SU-DHL-6 (cell line): ENCODE measurements around the gene FMN1.

Source experiments
- H2AFZ ChIP-seq: fragments of 200-600 bp; sonication (generic); 2 replicates; pipeline ENCODE4 v1.6.1; 2014; ENCODE audit warnings: low read depth, mild to moderate bottlenecking, moderate library complexity, mixed read lengths, antibody characterized with exemption, low read length; ENCODE audit not compliant: severe bottlenecking
- H3F3A ChIP-seq: fragments of 200-600 bp; shearing (Covaris generic); 2 replicates; pipeline ENCODE4 v1.6.0; 2016; ENCODE audit warnings: antibody characterized with exemption, mild to moderate bottlenecking; ENCODE audit not compliant: insufficient read depth
- H3K27ac ChIP-seq: fragments of 200-600 bp; sonication (generic); 2 replicates; pipeline ENCODE4 v1.5.1; 2016; ENCODE audit warnings: low read depth, mild to moderate bottlenecking, low read length, moderate library complexity, mixed read lengths
- H3K27me3 ChIP-seq: fragments of 200-600 bp; sonication (generic), shearing (Covaris generic); 2 replicates; pipeline ENCODE4 v1.6.0; 2014; ENCODE audit warnings: mild to moderate bottlenecking, low read length
- H3K36me3 ChIP-seq: fragments of 200-600 bp; sonication (generic); 2 replicates; pipeline ENCODE4 v1.6.1; 2014; ENCODE audit warnings: mild to moderate bottlenecking, low read length, mixed read lengths
- H3K4me2 ChIP-seq: fragments of 300-600, 200-600 bp; shearing (Covaris generic), sonication (generic); 2 replicates; pipeline ENCODE4 v1.6.0; 2014; ENCODE audit warnings: low read length, low read depth, mild to moderate bottlenecking; ENCODE audit not compliant: poor library complexity, severe bottlenecking
- H3K4me3 ChIP-seq: fragments of 200-600 bp; sonication (generic); 2 replicates; pipeline ENCODE4 v1.5.1; 2014; ENCODE audit warnings: antibody characterized with exemption, low read length, mild to moderate bottlenecking, mixed read lengths; ENCODE audit not compliant: insufficient read depth, poor library complexity, severe bottlenecking
- H3K79me2 ChIP-seq: fragments of 200-600 bp; sonication (generic); 2 replicates; pipeline ENCODE4 v1.6.1; 2014; ENCODE audit warnings: mild to moderate bottlenecking, low read length, moderate library complexity; ENCODE audit not compliant: insufficient read depth
- H3K9ac ChIP-seq: fragments of 200-600 bp; sonication (generic); 2 replicates; pipeline ENCODE4 v1.7.0; 2014; ENCODE audit warnings: mild to moderate bottlenecking, low read length
- H3K9me2 ChIP-seq: fragments of 200-600 bp; sonication (generic); replicated peaks from 2 replicates; pipeline ENCODE4 v1.6.1; 2014; ENCODE audit warnings: low read length; ENCODE audit not compliant: insufficient read depth
- H3K9me3 ChIP-seq: fragments of 200-600 bp; sonication (generic); 2 replicates; pipeline ENCODE4 v1.6.1; 2014; ENCODE audit warnings: low read length, mixed read lengths; ENCODE audit not compliant: insufficient read depth
- H4K20me1 ChIP-seq: fragments of 200-600 bp; sonication (generic); 2 replicates; pipeline ENCODE4 v1.6.1; 2014; ENCODE audit warnings: low read depth, mild to moderate bottlenecking, antibody characterized with exemption, low read length, moderate library complexity, mixed read lengths
- EZH2phosphoT487 ChIP-seq: fragments of 200-600 bp; sonication (generic), shearing (Covaris generic); conservative IDR thresholded peaks from 2 replicates; pipeline ENCODE4 v1.6.1; 2018; ENCODE audit warnings: mild to moderate bottlenecking, antibody characterized with exemption, low read length, moderate library complexity, mixed read lengths
- TF ChIP-seq, protein P1 (sequence below): fragments of 200-600 bp; sonication (generic); IDR thresholded peaks from one replicate; pipeline ENCODE4 v1.5.1; 2017; ENCODE audit warnings: antibody characterized with exemption, mild to moderate bottlenecking, low read length, moderate library complexity; ENCODE audit not compliant: insufficient read depth, poor library complexity, severe bottlenecking

Gene FMN1

DNA sequence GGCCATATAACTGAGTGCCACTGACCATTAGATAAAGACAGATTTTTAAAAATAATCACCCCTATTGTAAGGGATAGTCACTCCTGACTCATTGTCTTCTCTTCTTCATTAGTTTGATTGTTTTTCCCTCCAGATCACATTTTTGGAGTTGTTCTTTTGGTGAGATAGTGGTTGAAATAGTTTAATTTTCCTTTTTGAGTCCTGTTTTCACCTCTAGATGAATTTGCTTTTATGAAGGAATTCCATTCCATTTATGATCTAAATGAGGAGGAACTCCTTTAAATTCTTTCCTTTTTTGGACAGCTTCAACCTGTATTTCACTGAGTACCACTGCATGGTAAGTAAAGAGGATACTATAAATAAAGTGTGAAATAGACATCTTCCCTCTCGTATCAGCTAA is 364.3 kb downstream of the FMN1 start:
- Histone ChIP-seq H3K4me3 (no peak overlapping the region), H3K9me2 (no peaks in the 10 kb centered on the region), H2AFZ (no peak overlapping the region), H3F3A (no peaks in the 10 kb centered on the region), H3K27me3 (no peaks in the 10 kb centered on the region), H3K4me2 (no peak overlapping the region), H3K27ac (no peak overlapping the region), H3K36me3 (no peaks in the 10 kb centered on the region), H3K9me3 (no peaks in the 10 kb centered on the region), H4K20me1 (no peaks in the 10 kb centered on the region), H3K9ac (no peak overlapping the region), H3K79me2 (no peaks in the 10 kb centered on the region)
- TF ChIP-seq, protein P1, sequence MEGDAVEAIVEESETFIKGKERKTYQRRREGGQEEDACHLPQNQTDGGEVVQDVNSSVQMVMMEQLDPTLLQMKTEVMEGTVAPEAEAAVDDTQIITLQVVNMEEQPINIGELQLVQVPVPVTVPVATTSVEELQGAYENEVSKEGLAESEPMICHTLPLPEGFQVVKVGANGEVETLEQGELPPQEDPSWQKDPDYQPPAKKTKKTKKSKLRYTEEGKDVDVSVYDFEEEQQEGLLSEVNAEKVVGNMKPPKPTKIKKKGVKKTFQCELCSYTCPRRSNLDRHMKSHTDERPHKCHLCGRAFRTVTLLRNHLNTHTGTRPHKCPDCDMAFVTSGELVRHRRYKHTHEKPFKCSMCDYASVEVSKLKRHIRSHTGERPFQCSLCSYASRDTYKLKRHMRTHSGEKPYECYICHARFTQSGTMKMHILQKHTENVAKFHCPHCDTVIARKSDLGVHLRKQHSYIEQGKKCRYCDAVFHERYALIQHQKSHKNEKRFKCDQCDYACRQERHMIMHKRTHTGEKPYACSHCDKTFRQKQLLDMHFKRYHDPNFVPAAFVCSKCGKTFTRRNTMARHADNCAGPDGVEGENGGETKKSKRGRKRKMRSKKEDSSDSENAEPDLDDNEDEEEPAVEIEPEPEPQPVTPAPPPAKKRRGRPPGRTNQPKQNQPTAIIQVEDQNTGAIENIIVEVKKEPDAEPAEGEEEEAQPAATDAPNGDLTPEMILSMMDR, result no peak
- TF ChIP-seq EZH2phosphoT487, result no peak

DNA sequence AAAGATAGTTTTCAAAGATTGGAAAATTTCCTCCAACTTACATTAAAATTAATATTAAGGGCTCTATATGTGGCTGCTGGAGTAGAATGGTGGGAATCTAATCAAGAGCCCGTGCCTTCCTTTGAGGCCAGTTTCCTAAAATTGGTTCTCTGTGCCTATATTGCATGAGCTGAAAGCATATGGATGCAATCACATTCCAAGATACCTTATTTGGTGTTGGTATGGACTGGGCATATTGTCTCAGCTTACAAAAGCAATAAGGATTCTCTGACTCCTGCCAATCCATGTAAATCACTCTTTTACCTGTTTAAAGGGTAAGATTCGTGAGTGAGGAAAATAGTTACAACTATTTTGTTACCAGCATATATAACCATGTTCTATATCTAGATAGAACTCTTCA is 365.1 kb downstream of the FMN1 start:
- Histone ChIP-seq H3K9me3 (no peaks in the 10 kb centered on the region), H3K4me2 (no peak overlapping the region), H3K9me2 (no peaks in the 10 kb centered on the region), H3K27ac (no peak overlapping the region), H4K20me1 (no peaks in the 10 kb centered on the region), H3K27me3 (peaks cover 3% of the 10 kb centered on the region; the same call in 1 of the 2 replicates), H3K4me3 (no peak overlapping the region), H3K36me3 (no peaks in the 10 kb centered on the region), H3K79me2 (no peaks in the 10 kb centered on the region), H3K9ac (no peak overlapping the region), H2AFZ (no peak overlapping the region), H3F3A (no peaks in the 10 kb centered on the region)
- TF ChIP-seq EZH2phosphoT487, result no peak
- TF ChIP-seq, protein P1, result no peak

DNA sequence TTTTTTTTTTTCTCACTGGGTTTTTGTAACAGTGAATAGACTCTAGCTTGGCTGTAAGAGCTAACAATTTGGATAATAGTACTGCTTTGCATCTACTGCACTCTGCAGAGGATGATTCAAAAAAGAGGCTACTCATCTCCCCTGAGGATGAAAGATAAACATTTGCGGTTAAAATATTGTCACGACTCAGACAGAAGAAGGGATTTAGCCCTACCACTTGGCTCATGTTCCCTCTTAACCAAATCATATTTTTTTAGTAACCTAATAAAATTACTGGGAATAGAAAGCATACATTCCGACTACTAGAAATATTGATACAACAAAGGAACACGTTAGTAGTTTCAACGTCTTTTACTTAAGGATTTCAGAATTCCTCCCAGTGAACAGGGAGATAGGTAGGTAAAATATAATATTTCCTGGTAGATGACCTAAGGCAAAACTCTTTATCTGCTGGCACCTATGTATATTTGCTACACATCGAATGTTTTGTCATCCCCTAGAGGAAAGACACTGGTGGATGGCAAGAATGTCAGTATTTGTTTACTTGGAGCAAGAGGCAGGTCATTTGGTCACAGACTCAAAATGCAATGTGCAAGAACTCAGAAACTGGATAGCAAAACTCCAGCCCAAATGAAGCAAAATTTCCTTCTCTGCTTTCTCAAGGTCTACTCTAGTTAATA is 365.9 kb downstream of the FMN1 start:
- peaks cover 3% of the 10 kb centered on the region; the same call in 1 of the 2 replicates for H3K27me3 ChIP-seq
- no peaks in the 10 kb centered on the region for H3K9me2 ChIP-seq
- H3K4me2 ChIP-seq, result no peak overlapping the region
- H3K4me3 ChIP-seq, result no peak overlapping the region
- H3K36me3 ChIP-seq, result no peaks in the 10 kb centered on the region
- no peak overlapping the region for H2AFZ ChIP-seq
- TF ChIP-seq, protein P1, result no peak
- TF ChIP-seq EZH2phosphoT487, result no peak
- no peaks in the 10 kb centered on the region for H3F3A ChIP-seq
- H3K27ac ChIP-seq, result no peak overlapping the region
- H3K79me2 ChIP-seq, result no peaks in the 10 kb centered on the region
- H4K20me1 ChIP-seq, result no peaks in the 10 kb centered on the region
- H3K9me3 ChIP-seq, result no peaks in the 10 kb centered on the region
- H3K9ac ChIP-seq, result no peak overlapping the region
